Kasumi-1 (cell line): ENCODE results near the gene GHRL.

Source experiments
- DNase-seq, 2 experiments: peaks; one replicate each; lab custom pipeline; 2025; lab: John Stamatoyannopoulos, UW

Gene GHRL

GRCh38 chr3:10292505-10293419 lies at the start of gene GHRL:
Gene GHRL (minus strand): TSS chr3:10292947. CDS start chr3:10290180, 2,767 bp downstream.
- DNase-seq, result peak; percentile 85 to 88

- no peak for DNase-seq
These were observed 49.2 kb upstream of the GHRL start for GRCh38 chr3:10341901-10342398.

GRCh38 chr3:10340476-10340875 lies 47.7 kb upstream of the GHRL start:
- DNase-seq, result no peak

- DNase-seq, result no peak
These were observed 47.3 kb upstream of the GHRL start for GRCh38 chr3:10340046-10340445.

GRCh38 chr3:10339376-10339955 lies 46.7 kb upstream of the GHRL start:
- DNase-seq, result no peak

GRCh38 chr3:10338591-10339353 lies 46.0 kb upstream of the GHRL start:
- DNase-seq, result no peak

GRCh38 chr3:10338164-10338470 lies 45.4 kb upstream of the GHRL start:
- no peak for DNase-seq

GRCh38 chr3:10337323-10338163 lies 44.8 kb upstream of the GHRL start:
- no peak for DNase-seq

GRCh38 chr3:10336761-10337160 lies 44.0 kb upstream of the GHRL start:
- no peak for DNase-seq

- DNase-seq, result no peak
These were observed 43.3 kb upstream of the GHRL start for GRCh38 chr3:10335871-10336622.

GRCh38 chr3:10335190-10335738 lies 42.5 kb upstream of the GHRL start:
- no peak for DNase-seq

GRCh38 chr3:10334459-10334858 lies 41.7 kb upstream of the GHRL start:
- no peak for DNase-seq

- DNase-seq, result no peak
These were observed 41.3 kb upstream of the GHRL start for GRCh38 chr3:10334042-10334441.

- DNase-seq, result no peak
These were observed 40.6 kb upstream of the GHRL start for GRCh38 chr3:10333349-10333650.

GRCh38 chr3:10332481-10333348 lies 40.0 kb upstream of the GHRL start:
- no peak for DNase-seq

GRCh38 chr3:10331320-10331719 lies 38.6 kb upstream of the GHRL start:
- DNase-seq, result no peak

- DNase-seq, result no peak
These were observed 37.6 kb upstream of the GHRL start for GRCh38 chr3:10330319-10330718.

GRCh38 chr3:10329495-10330015 lies 36.8 kb upstream of the GHRL start:
- no peak for DNase-seq

GRCh38 chr3:10328460-10329071 lies 35.8 kb upstream of the GHRL start:
- no peak for DNase-seq
